Omental fat pad (tissue), 4 donors: ENCODE data around the gene FANCM. TPM values are rescaled to one million over a fixed set of nuclear protein-coding genes. Genes with fewer than 3 reads are reported as not detected.
"Not testable (repeated sequence)": the region's sequence is repeated elsewhere in the genome, so short reads cannot be mapped to it uniquely, and the experiment has no call there.

ENCODE experiments used
- ATAC-seq: fragments of 150-250 bp; one replicate; pipeline ENCODE4 v1.9.1; 2016; ENCODE audit warnings: mild to moderate bottlenecking, moderate library complexity; ENCODE audit not compliant: low FRiP score
- DNase-seq: peaks from one replicate; pipeline ENCODE4 v3.0.0-alpha.2; 2019; ENCODE audit warnings: low spot score
- total RNA-seq, 4 donors: library from RNA; depleted of rRNA; stranded (reverse); fragments of >200 nt; gene quantifications; one replicate each; pipeline ENCODE4 v1.1.0, GENCODE V29; 2016
- TF ChIP-seq, protein P1 (sequence below), 3 donors: fragments of 450-650 bp; IDR thresholded peaks; one replicate each; pipeline ENCODE4 v1.5.1; 2016 to 2017; ENCODE audit warnings: antibody characterized with exemption in 3 of 3, mild to moderate bottlenecking in 3 of 3, moderate library complexity in 2 of 3

The FANCM gene
- total RNA-seq, 4 donors from 2014 or later: 3.6 to 16.7 (median 4.8) TPM

- DNase-seq: no peak
- TF ChIP-seq, protein P1, sequence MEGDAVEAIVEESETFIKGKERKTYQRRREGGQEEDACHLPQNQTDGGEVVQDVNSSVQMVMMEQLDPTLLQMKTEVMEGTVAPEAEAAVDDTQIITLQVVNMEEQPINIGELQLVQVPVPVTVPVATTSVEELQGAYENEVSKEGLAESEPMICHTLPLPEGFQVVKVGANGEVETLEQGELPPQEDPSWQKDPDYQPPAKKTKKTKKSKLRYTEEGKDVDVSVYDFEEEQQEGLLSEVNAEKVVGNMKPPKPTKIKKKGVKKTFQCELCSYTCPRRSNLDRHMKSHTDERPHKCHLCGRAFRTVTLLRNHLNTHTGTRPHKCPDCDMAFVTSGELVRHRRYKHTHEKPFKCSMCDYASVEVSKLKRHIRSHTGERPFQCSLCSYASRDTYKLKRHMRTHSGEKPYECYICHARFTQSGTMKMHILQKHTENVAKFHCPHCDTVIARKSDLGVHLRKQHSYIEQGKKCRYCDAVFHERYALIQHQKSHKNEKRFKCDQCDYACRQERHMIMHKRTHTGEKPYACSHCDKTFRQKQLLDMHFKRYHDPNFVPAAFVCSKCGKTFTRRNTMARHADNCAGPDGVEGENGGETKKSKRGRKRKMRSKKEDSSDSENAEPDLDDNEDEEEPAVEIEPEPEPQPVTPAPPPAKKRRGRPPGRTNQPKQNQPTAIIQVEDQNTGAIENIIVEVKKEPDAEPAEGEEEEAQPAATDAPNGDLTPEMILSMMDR (IDR thresholded peaks at IDR 0.05): no peak
- ATAC-seq: no peak
Observed at GRCh38 chr14:45199230-45199629, 63.5 kb downstream of the FANCM start.

DNA sequence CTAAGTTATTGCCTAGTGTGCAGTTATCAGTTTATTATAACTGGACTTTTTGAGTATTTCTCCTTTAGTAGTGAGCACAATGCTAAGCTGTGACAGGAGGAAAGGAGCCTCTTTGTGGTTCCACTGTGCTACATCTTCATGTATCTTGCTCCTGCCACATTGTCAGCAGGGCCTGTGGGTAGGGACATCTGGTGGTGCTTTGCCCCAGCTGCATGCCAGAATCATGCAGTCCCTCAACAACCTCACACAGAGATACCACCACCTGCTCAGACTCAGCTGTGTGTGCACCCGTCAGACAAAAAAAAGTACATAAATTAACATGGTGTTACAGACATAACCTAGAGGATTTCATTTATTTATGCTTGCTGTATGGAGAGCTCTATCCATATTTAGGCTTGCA lies 66.2 kb downstream of the FANCM start:
- TF ChIP-seq, protein P1 (IDR thresholded peaks at IDR 0.05): no peak
- ATAC-seq: no peak

DNA sequence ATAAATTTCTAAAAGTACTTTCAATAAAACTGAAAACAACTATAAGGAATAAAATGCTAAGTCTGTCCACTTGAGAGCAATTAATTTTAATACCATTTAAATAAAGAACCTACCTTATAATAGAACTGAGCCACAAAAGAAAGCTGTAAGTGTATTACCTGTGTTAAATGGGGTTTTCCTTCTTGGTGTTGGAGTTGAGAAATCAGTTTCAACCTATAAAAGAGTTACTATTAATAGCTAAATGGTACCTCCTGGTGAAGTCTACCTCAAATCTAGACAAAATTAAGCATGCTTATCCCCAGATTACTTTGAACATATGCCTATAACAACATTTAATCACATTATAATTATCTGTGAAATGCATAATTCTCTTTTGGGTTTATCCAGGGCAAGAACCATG lies 68.5 kb downstream of the FANCM start:
- TF ChIP-seq, protein P1 (IDR thresholded peaks at IDR 0.05): no peak
- ATAC-seq: no peak
- no peak for DNase-seq

More for the DNA sequence above, 66.2 kb downstream of the FANCM start:
- no peak for DNase-seq

GRCh38 chr14:45210159-45210558 lies 74.4 kb downstream of the FANCM start:
- TF ChIP-seq, protein P1 (IDR thresholded peaks at IDR 0.05): no peak
- ATAC-seq (no peak), DNase-seq (no peak)

DNA sequence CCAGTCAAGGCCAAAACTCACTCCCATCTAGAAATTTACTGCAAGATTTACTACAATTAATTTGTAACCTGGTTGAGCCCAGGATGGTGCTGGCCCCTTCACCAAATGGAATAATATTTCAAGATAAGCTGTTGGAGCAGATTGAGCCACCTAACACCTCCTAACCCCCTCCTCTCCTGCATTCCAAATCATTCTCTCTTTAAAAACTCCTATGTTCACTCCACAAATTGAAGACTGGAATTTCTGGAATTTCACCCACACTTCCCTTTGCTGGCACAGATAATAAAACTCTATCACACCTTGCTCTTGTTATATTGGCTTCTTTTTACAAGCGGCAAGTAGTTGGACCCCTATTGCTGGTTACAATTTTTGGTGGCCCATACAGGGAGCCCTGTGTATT lies 75.6 kb downstream of the FANCM start:
- TF ChIP-seq, protein P1 (IDR thresholded peaks at IDR 0.05): no peak
- ATAC-seq: no peak
- no peak for DNase-seq

DNA sequence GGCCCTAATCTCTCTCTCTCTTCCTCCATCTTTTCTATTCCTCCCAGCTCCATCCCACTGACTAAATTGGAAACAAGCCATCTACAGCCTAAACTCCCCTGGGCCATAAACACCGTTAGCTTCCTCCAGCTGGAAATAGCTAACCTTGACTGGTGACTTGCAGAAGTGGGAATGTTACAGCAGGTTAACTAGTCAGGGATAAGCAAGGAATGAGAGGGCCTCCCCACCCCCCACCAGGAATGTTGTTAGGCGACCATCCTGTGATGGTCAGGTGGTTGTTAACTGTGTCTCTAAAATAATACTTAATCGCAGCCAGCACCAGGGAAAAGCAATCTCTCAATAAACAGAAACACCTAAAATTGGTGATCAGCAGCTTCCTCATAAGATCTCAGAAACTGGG lies 76.5 kb downstream of the FANCM start:
- no peak for ATAC-seq
- DNase-seq: no peak

GRCh38 chr14:45213716-45214115 lies 78.0 kb downstream of the FANCM start:
- DNase-seq, ATAC-seq: not testable (repeated sequence)

More for the DNA sequence above, 76.5 kb downstream of the FANCM start:
- TF ChIP-seq, protein P1 (IDR thresholded peaks at IDR 0.05): no peak

GRCh38 chr14:45214341-45214740 lies 78.6 kb downstream of the FANCM start:
- not testable (repeated sequence) for ATAC-seq, DNase-seq
